Stimulated activated CD4-positive, alpha-beta T cell treated with anti-CD3 and anti-CD28 coated beads, Interleukin-2, amount 100 ng/mL, for 4 hours (primary cell): Measurements from ENCODE around the gene APOM.

Experiments
- DNase-seq: peaks from one replicate; pipeline ENCODE4 v3.0.0-alpha.2; 2020; ENCODE audit warnings: low read depth

The APOM gene

GRCh38 chr6:31658983-31659648 lies 3.4 kb downstream of the APOM start:
- DNase-seq = no peak

- no peak for DNase-seq
Measured at GRCh38 chr6:31659649-31660380, 4.1 kb downstream of the APOM start.

GRCh38 chr6:31660381-31661261 lies 4.9 kb downstream of the APOM start, which contains the start of gene C6orf47:
Gene C6orf47, minus strand, starts transcription at chr6:31660778. Its CDS starts 831 bp downstream, at chr6:31659947.
- peak; percentile 61 for DNase-seq

GRCh38 chr6:31661262-31662123 lies 5.8 kb downstream of the APOM start:
- DNase-seq = no peak

- DNase-seq = no peak
Measured at GRCh38 chr6:31662124-31662723, 6.5 kb downstream of the APOM start.

GRCh38 chr6:31663126-31663960 lies 7.6 kb downstream of the APOM start:
- no peak for DNase-seq

- no peak for DNase-seq
Measured at GRCh38 chr6:31663961-31664789, 8.5 kb downstream of the APOM start.

GRCh38 chr6:31664790-31665500 lies 9.3 kb downstream of the APOM start, which contains the start of gene GPANK1:
Gene GPANK1, minus strand, starts transcription at chr6:31664997. Its CDS starts 519 bp downstream, at chr6:31664478.
- DNase-seq = peak; percentile 84

GRCh38 chr6:31665501-31666336 lies 10.0 kb downstream of the APOM start, which contains the start of gene CSNK2B:
Gene CSNK2B, plus strand, starts transcription at chr6:31666080. Its CDS starts 752 bp downstream, at chr6:31666832.
- peak; percentile 97 for DNase-seq

- DNase-seq = no peak
Measured at GRCh38 chr6:31666337-31666965, 10.8 kb downstream of the APOM start.

- DNase-seq = no peak
Measured at GRCh38 chr6:31669676-31670075, 14.0 kb downstream of the APOM start, which contains the start of gene LY6G5B. Gene LY6G5B, plus strand, starts transcription at chr6:31669976. Its CDS starts 975 bp downstream, at chr6:31670951.

- DNase-seq = no peak
Measured at GRCh38 chr6:31676322-31676903, 20.7 kb downstream of the APOM start.

- no peak for DNase-seq
Measured at GRCh38 chr6:31676904-31677303, 21.2 kb downstream of the APOM start.

GRCh38 chr6:31677955-31678354 lies 22.3 kb downstream of the APOM start:
- no peak for DNase-seq

GRCh38 chr6:31680226-31681134 lies 24.8 kb downstream of the APOM start, which contains the start of gene LY6G5C:
Gene LY6G5C, minus strand, starts transcription at chr6:31681067. Its CDS starts 694 bp downstream, at chr6:31680373.
- DNase-seq = no peak
